K562 (cell line): ENCODE results near the gene NTN1. TPM values are rescaled to one million over a fixed set of nuclear protein-coding genes. Genes with fewer than 3 reads are reported as not detected.

Experiments
- ATAC-seq: fragments of 200-7000 bp; cut with Tn5 transposase; 3 replicates; pipeline ENCODE4 v1.9.1; 2020; ENCODE audit warnings: moderate library complexity
- BruUV-seq: library from RNA; stranded (reverse); fragments of 400-500 nt; replicated peaks from 2 replicates; lab custom pipeline; 2021; lab: Mats Ljungman, UMichigan
- CTCF ChIA-PET: fragments of 300-600 bp; formaldehyde crosslinking; extraction: SDS; loops from one replicate; lab custom pipeline; 2021; ENCODE audit warnings: low intra/inter-chr PET ratio; lab: Yijun Ruan, JAX
- POLR2A ChIA-PET: fragments of 300-600, 350-650 bp; sonication (Branson Sonifier 250); formaldehyde crosslinking; extraction: SDS; loops from one replicate; lab custom pipeline; 2021; ENCODE audit warnings: antibody characterized with exemption, inconsistent platforms; lab: Yijun Ruan, JAX
- DNase-seq, 4 experiments: peaks; one replicate each; pipeline versions ENCODE4 v3.0.0 to v3.0.0-alpha.2; 2011 to 2018; ENCODE audit warnings: low spot score in 3 of 4, mixed read lengths in 3 of 4; ENCODE audit errors: extremely low read depth in 1 of 4
- FAIRE-seq: peaks from 2 replicates; lab custom pipeline; 2011; peaks lifted over from hg19 to GRCh38; lab: Jason Lieb, UNC
- H2AFZ ChIP-seq: 2 replicates; pipeline ENCODE4 v1.6.0; 2011; ENCODE audit warnings: low read depth, low read length, control low read depth, inconsistent platforms
- H3K27ac ChIP-seq: fragments of 200-600 bp; 3 replicates; pipeline ENCODE4 v1.8.0; 2011; ENCODE audit warnings: low read depth, mild to moderate bottlenecking, control low read depth, inconsistent platforms, low read length, moderate library complexity, mixed read lengths; ENCODE audit errors: extremely low read depth
- H3K27me3 ChIP-seq, 2 experiments: fragments of 300-600 bp in 1 of 2; 2 replicates in 1 of 2; 3 replicates in 1 of 2; pipeline versions ENCODE4 v1.6.0 to v1.8.0; 2011; ENCODE audit warnings: inconsistent platforms in 2 of 2, low read length in 2 of 2, mild to moderate bottlenecking in 1 of 2, mixed read lengths in 1 of 2, moderate library complexity in 1 of 2; ENCODE audit not compliant: control insufficient read depth in 2 of 2, insufficient read depth in 2 of 2
- H3K36me3 ChIP-seq: fragments of 300-600 bp; 3 replicates; pipeline ENCODE4 v1.8.0; 2011; ENCODE audit warnings: mild to moderate bottlenecking, low read length, inconsistent platforms; ENCODE audit not compliant: control insufficient read depth, insufficient read depth
- H3K4me1 ChIP-seq, 2 experiments: fragments of 200-600 bp in 1 of 2; replicated peaks in 1 of 2; 2 replicates in 1 of 2; 3 replicates in 1 of 2; pipeline versions ENCODE4 v1.5.1 to v1.8.0; 2011; ENCODE audit warnings: inconsistent platforms in 2 of 2, low read length in 2 of 2, mild to moderate bottlenecking in 1 of 2, mixed read lengths in 1 of 2, moderate library complexity in 1 of 2; ENCODE audit not compliant: control insufficient read depth in 2 of 2, insufficient read depth in 2 of 2
- H3K4me2 ChIP-seq: 2 replicates; pipeline ENCODE4 v1.6.1; 2011; ENCODE audit warnings: low read length, control low read depth, inconsistent platforms, mixed read lengths; ENCODE audit not compliant: insufficient read depth
- H3K4me3 ChIP-seq: fragments of 200-600 bp; sonication (generic), shearing (Covaris generic); 2 replicates; pipeline ENCODE4 v1.5.1; 2016; ENCODE audit warnings: control low read depth, inconsistent platforms
- H3K79me2 ChIP-seq: fragments of 200-600 bp; 3 replicates; pipeline ENCODE4 v1.8.0; 2011; ENCODE audit warnings: low read length, inconsistent platforms; ENCODE audit not compliant: control insufficient read depth, insufficient read depth
- H3K9ac ChIP-seq, 2 experiments: 2 replicates each; pipeline versions ENCODE4 v1.6.0 to v1.6.1; 2011; ENCODE audit warnings: low read depth in 2 of 2, low read length in 2 of 2, control low read depth in 1 of 2, inconsistent platforms in 1 of 2, mild to moderate bottlenecking in 1 of 2, mixed read lengths in 1 of 2; ENCODE audit not compliant: insufficient read depth in 1 of 2
- H3K9me1 ChIP-seq: one replicate; pipeline ENCODE4 v1.6.0; 2011; ENCODE audit warnings: inconsistent platforms, mild to moderate bottlenecking, low read length, moderate library complexity; ENCODE audit not compliant: control insufficient read depth, insufficient read depth
- H3K9me3 ChIP-seq: replicated peaks from 2 replicates; pipeline ENCODE4 v1.5.1; 2011; ENCODE audit warnings: low read depth, low read length, inconsistent platforms; ENCODE audit not compliant: control insufficient read depth, insufficient read depth
- H4K20me1 ChIP-seq: replicated peaks from 2 replicates; pipeline ENCODE4 v1.6.1; 2011; ENCODE audit warnings: low read length, inconsistent platforms, mixed read lengths; ENCODE audit not compliant: control insufficient read depth, insufficient read depth
- GTF2F1 ChIP-seq: IDR thresholded peaks from 2 replicates; pipeline ENCODE4 v1.6.1; 2011; ENCODE audit warnings: low read depth, low read length, improper control_type of control experiment
- HOMEZ ChIP-seq: fragments of 250-450 bp; sonication (Bioruptor Pico); IDR thresholded peaks from 2 replicates; pipeline ENCODE4 v1.4.0; 2020; ENCODE audit warnings: mild to moderate bottlenecking, moderate library complexity
- NFATC3 ChIP-seq: fragments of 450-650 bp; IDR thresholded peaks from 2 replicates; pipeline ENCODE4 v1.6.1; 2017; ENCODE audit warnings: mild to moderate bottlenecking
- POLR2AphosphoS5 ChIP-seq: IDR thresholded peaks from 2 replicates; pipeline ENCODE4 v1.6.1; 2011; ENCODE audit warnings: mild to moderate bottlenecking, low read depth, low read length, moderate library complexity; ENCODE audit not compliant: control insufficient read depth, insufficient read depth
- PURB ChIP-seq: sonication (generic); formaldehyde crosslinking; IDR thresholded peaks from 2 replicates; pipeline ENCODE4 v1.9.0; 2021; ENCODE audit warnings: low read depth, mild to moderate bottlenecking, missing genetic modification reagents
- TSHZ1 ChIP-seq: fragments of 250-450 bp; sonication (Bioruptor Pico); IDR thresholded peaks from 2 replicates; pipeline ENCODE4 v1.4.0; 2020; ENCODE audit warnings: mild to moderate bottlenecking, moderate library complexity
- ZBTB33 ChIP-seq: sonication (generic); formaldehyde crosslinking; IDR thresholded peaks from 2 replicates; pipeline ENCODE4 v1.8.1; 2023; ENCODE audit warnings: mild to moderate bottlenecking, missing genetic modification reagents
- ZNF511 ChIP-seq: sonication (generic); formaldehyde crosslinking; IDR thresholded peaks from 2 replicates; pipeline ENCODE4 v1.8.0; 2022; ENCODE audit warnings: mild to moderate bottlenecking, missing genetic modification reagents
- WGBS: fragments of 100-300 bp; shearing (Covaris generic); methylation state at CpG from one replicate; pipeline ENCODE4 v1.1.6; 2016; ENCODE audit warnings: low coverage, mixed read lengths; ENCODE audit not compliant: insufficient coverage; ENCODE audit errors: missing lambda C conversion rate; 5-methylcytosine and 5-hydroxymethylcytosine counted together
- in situ Hi-C: fragments of 300-500 bp; cut with MboI; formaldehyde crosslinking; loops from 4 replicates; pipeline ENCODE4 v1.15.0; 2018; ENCODE audit warnings: inconsistent platforms, mixed read lengths
- intact Hi-C: fragments of 100-400 bp; cut with micrococcal nuclease; formaldehyde crosslinking; loops from 2 replicates; pipeline ENCODE4 v1.14.2; 2022
- polyA plus RNA-seq, 8 experiments: library from polyadenylated mRNA; depleted of rRNA in 4 of 8; stranded (reverse) in 5 of 8; unstranded in 3 of 8; fragments of >200 nt; fragmentation: Nextera tagmentation in 2 of 8; fragmentation: Illumina TruSeq in 1 of 8; extraction: Ambion mirVana in 2 of 8; extraction: Trizol in 1 of 8; gene quantifications; 2 replicates each; pipeline versions ENCODE4 v1.2.1 to v1.2.3, GENCODE V29; 2011 to 2014; ENCODE audit warnings: inconsistent platforms in 1 of 8, missing spikeins in 1 of 8
- total RNA-seq, 7 experiments: library from RNA; depleted of rRNA in 6 of 7; stranded (reverse); fragments of >200 nt in 6 of 7; fragmentation: Illumina TruSeq in 2 of 7; extraction: Trizol in 2 of 7; gene quantifications; 2 replicates each; pipeline versions ENCODE4 v1.2.1 to v1.2.3, GENCODE V29; 2011 to 2021; ENCODE audit warnings: low replicate concordance in 1 of 7

NTN1 gene
- total and polyA plus RNA-seq, 9 of the 15 experiments (the other 6 are each of a cell fraction or from before 2014, with no cell fraction given) = 0.02 TPM; not detected in 8

GRCh38 chr17:9272501-9273200 lies 251.3 kb downstream of the NTN1 start (continued):
- TF ChIP-seq ZBTB33 (CRISPR knock-in tag) (no peak), NFATC3 (no peak)

GRCh38 chr17:9273428-9274391 lies 252.4 kb downstream of the NTN1 start:
- H4K20me1 ChIP-seq = no peaks in the 10 kb centered on the region
- H3K27ac ChIP-seq = no peak overlapping the region
- no peak for FAIRE-seq
- DNase-seq = no peak
- no peak overlapping the region for H3K4me2 ChIP-seq
- H3K4me1 ChIP-seq = no peaks in the 10 kb centered on the region
- H3K27me3 ChIP-seq = peaks cover 0 to 17% of the 10 kb centered on the region in 2 experiments; a peak in 2 of 5 replicates
- POLR2A ChIA-PET = interaction anchor here (1.0 kb wide), 1 partner anchor 34 kb away, joined by 4 read pairs; no protein-coding TSS in a partner anchor
- 15% methylated on average over 19 of the region's 21 CpGs for WGBS
- in situ Hi-C loops = no loop called here
- ATAC-seq = no peak
- H3K36me3 ChIP-seq = no peaks in the 10 kb centered on the region
- H3K79me2 ChIP-seq = no peaks in the 10 kb centered on the region
- no peak overlapping the region for H3K9ac ChIP-seq
- no peaks in the 10 kb centered on the region for H3K9me1 ChIP-seq
- no peak for TF ChIP-seq HOMEZ (CRISPR knock-in tag)
- TF ChIP-seq ZNF511 (CRISPR knock-in tag) = no peak
- no peak for TF ChIP-seq PURB (CRISPR knock-in tag)
- TF ChIP-seq TSHZ1 (CRISPR knock-in tag) = no peak
- no peak for TF ChIP-seq GTF2F1
- no peak for TF ChIP-seq POLR2AphosphoS5
- no peak overlapping the region for H3K4me3 ChIP-seq
- no peak overlapping the region for H2AFZ ChIP-seq
- intact Hi-C loops = no loop called here
- H3K9me3 ChIP-seq = no peaks in the 10 kb centered on the region
- CTCF ChIA-PET = no interaction called here
- BruUV-seq = no TSS peak
